HG03025 (cell line): ENCODE measurements around the gene SLC9A6.
A peak's percentile ranks its signal among the peaks of the same experiment; 100 is the strongest.

ENCODE experiments used
- ATAC-seq: cut with Tn5 transposase; IDR thresholded peaks from one replicate; pipeline ENCODE4 v1.9.1; 2021; ENCODE audit warnings: mild to moderate bottlenecking, moderate library complexity; ENCODE audit not compliant: unreplicated experiment, low FRiP score

Gene SLC9A6

DNA sequence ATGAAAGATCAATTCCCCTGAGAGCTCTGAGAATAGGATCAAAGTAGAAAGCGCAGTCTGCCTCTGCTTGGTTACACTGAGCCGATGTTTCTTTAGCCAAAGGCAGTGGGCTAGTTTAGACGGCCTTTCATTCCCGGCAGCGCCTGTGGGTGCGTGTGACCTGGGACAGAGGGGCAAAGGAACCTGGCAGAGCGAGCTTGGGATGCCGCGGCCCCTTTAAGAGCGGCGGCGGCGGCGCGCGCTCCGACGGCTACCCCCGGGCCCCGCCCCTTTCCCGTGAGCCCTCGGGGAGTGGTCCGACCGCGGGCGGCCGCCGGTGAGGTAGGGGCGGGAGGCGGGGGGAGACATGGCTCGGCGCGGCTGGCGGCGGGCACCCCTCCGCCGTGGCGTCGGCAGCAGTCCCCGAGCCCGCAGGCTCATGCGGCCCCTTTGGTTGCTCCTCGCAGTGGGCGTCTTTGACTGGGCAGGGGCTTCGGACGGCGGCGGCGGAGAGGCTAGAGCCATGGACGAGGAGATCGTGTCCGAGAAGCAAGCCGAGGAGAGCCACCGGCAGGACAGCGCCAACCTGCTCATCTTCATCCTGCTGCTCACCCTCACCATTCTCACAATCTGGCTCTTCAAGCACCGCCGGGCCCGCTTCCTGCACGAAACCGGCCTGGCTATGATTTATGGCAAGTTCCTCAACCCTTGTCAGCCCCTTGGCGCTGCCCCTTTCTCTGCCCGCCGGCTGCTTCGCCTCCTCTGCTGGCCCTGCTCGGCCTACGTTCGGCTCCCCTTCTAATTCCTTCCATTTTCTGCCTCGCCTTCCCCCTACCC, at the start of gene SLC9A6:
SLC9A6 (plus strand) TSS at position 279 of the 816 bp plus-strand sequence; CDS start at position 503, 224 bp downstream.
- peak; percentile 84 for ATAC-seq

DNA sequence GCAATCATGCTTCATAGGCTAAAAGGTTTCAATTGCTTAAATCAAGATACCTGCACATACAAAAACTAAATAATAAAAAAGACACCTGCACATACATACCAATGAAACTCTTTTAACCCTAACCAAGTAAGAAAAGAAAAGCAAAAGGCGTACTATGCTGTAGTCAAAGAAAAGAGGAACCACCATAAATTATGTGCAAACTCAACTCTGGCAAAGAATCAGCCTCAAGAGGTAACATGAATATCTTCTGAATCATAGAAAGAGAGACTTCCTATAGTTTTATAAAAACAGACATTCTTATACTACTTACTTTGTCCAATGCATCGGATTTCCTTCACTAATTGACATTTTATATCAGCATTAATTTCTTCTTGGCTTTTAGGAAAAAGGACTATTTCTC, 40.7 kb upstream of the SLC9A6 start:
- no peak for ATAC-seq

DNA sequence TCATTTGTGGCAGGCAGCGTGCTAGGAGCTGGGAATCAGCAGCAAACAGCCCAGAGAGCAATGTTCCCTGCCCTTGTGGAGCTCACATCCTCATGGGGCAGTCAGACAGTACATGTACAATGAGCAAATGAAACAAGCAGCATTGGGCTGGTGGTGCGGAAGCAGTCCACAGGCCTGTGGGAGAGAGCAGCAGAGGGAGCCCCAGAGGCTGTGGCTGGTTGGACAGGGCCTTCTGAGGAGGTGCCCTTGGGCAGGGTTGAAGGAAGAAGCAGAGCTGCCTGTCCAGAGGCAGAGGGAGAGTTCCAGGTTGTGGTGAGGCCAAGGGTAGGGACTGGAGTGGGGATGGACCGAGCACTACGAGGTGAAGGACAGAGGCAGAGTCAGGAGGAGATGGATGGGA, 33.9 kb upstream of the SLC9A6 start:
- ATAC-seq = no peak

DNA sequence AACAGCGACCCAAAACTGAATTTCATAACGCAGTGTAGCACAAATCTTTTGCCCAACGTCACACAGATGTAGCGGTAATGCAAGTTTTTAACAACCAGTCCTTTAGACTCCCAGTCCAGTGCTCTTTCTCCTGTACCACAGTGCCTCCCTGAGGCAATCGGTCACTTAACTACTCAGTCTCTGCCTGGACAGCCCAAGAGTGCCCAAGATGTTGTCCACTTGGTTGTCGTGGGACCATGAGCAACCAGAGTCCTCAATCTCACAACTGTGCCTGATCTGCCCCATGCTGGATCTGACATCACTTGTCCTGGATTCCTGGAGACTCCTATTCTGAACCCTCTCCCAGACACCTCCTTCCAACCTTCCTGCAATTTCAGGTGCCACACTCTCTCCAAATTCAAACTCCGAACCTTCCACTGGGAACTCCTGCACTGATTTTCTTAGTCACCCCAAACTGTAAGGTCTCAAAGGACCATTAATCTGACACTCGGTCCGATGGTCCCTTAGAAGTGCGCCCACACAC, 12.1 kb upstream of the SLC9A6 start:
- peak; percentile 8 for ATAC-seq

DNA sequence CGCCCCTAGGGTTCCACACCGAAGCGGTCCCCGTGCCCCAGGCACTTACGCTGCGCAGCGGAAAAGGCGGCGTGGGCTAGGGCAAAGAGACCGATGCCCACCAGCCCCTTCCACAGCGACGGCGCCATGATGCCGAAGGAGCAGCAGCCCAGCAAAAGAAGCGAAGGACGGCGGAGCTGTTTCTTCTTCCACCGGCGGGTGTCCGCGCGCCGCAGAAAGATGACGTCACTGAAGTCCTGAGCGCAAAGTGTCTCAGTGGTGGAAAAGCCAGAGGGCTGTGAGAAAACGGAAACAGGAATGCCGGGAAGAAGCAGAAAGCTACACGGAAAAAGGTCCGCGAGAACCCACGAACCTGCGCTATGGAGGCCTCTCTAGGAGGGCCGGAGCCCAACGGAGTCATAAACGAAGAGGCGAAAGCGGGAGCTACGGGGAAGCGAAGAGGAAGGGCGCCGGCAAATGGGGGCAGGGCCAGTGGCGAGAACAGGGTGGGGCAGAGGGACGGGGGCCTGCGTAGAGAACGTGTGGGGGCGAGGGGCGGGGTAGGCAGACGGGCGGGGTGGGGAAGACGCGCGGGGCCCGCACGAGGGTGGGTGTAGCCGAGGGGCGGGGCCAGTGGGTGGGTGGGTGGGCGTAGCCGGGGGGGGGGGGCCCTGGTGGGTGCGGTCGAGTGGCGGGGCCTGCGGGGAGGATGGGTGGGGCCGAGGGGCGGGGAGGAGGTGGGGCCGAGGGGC, 11.5 kb upstream of the SLC9A6 start, which contains the start of gene MMGT1:
MMGT1 (minus strand) TSS at position 441 of the 731 bp plus-strand sequence; CDS start at position 128, 313 bp downstream.
- ATAC-seq = peak; percentile 65

DNA sequence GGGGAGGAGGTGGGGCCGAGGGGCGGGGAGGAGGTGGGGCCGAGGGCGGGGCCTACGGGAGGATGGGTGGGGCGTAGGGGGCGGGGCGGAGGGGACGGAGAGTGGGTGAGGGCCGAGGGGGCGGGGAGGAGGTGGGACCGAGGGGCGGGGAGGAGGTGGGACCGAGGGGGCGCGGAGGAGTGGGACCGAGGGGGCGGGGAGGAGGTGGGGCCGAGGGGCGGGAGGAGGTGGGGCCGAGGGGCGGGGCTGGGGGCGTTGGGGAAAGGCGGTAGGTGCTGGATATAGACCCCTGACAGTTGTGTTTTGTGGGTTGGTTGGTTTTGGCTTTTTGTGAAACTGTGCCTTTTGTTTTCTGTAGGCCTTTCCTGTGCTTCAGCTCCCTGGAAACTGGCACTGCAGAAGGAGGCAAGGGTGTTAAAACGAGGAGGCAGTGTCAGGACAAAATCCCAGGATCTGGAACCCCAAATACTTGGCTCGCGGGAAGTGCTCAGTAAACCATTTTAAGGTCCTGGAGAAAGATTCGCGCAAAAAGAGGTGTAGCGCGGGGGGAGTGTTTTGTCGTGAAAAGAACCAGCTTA, 10.9 kb upstream of the SLC9A6 start:
- no peak for ATAC-seq

DNA sequence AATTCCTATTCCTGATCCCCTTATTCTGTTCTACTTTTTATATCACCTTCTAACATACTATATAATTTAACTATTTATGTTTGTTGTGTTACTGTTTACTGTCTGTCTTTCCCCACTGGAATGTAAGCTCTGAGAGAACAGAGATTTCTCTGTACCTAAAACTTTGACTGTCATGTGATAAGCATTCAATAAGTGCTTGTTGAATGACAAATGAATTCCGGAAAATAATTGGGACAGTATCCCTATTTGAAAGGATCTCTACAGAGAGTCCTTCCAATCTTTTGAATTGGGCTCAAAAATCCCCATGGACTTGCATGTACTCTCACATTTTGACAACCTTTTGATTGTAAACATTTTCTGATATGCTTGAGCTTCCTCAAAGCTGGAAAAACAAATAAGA, 9.8 kb upstream of the SLC9A6 start:
- no peak for ATAC-seq

DNA sequence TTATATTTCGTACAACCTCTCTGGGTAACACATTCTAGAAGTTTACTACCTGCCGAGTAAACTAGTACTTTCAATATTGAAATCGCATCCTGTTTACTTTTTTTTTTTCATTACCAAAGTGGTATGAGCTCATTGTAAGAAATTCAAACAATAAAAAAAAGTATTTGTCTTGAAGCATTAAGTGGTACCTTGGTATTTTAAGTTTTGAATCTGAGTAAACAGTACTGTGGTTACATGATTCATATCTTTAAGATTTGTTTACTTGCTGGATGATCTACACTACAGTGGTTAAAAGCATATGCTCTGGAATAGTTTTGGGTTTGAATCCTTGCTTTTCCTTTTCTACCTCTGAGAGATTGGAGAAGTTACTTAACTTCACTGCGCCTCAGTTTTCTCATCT, 7.6 kb upstream of the SLC9A6 start:
- no peak for ATAC-seq

DNA sequence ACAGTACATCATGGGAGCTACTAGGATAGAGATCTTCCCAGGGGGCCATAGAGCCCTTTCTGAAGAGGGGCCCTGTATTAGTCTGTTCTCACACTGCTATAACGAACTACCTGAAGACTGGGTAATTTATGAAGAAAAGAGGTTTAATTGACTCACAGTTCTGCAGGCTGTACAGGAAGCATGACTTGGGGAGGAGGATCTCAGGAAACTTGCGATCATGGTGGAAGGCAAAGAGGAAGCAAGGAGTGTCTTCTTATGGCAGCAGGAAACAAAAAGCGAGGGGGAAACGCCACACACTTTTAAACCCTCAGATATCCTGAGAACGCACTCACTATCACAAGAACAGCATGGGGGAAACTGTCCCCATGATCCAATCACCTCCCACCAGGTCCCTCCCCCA, 4.2 kb upstream of the SLC9A6 start:
- no peak for ATAC-seq

DNA sequence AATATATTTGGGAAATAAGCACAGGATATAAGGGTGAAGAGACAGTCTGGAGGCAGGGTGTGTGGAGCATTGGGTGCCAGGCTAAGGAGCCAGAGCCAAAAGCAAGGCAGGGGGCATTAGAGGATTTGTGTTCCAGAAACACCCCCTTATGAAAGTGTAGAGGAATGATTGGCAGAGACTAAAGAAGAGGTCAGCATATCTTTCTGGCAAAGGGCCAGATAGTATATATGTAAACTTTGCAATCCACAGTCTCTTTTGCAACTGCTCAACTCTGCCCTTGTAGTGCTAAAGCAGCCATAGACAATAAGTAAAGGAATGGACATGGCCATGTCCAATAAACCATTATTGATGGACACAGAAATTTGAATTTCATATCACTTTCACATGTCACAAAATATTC, 3.6 kb upstream of the SLC9A6 start:
- no peak for ATAC-seq

DNA sequence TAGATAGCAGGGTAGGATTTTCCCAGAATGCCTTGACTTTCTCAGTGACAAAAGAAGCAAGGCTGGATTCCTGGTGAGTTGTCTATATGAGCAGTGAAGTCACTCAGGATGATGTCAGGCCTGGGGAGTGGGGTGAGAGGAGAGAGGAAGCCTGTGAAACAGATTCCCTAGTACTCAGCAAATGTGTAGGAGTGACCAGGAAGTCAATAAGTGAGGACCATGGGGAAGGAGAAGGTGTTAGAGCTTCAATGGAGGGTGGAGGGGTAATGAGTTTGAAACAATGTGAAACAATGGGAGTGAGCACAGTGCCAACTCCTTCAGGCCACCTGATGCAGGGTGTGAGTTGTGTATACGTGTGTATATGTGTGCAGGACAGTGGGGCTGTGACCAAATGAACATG, 2.4 kb upstream of the SLC9A6 start:
- ATAC-seq = no peak

DNA sequence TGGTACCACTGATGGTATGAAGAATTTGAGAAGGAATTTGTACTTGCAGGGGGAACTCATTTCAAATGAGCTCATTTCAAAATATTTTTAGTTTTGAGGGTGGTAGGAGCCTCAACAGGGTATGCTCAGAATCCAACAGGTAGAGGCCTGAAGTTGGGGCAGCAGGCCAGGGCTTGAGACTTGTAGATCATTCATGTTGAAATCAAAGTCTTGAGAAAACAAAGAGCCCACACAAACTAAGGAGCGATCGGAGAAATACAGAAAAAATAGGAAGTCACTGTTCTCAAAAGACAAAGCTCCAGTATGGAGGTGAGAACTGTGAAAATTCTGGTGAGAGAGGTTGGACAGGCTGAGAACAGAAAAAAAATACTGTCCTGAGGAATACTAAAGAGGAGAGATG, 979 bp upstream of the SLC9A6 start:
- no peak for ATAC-seq

DNA sequence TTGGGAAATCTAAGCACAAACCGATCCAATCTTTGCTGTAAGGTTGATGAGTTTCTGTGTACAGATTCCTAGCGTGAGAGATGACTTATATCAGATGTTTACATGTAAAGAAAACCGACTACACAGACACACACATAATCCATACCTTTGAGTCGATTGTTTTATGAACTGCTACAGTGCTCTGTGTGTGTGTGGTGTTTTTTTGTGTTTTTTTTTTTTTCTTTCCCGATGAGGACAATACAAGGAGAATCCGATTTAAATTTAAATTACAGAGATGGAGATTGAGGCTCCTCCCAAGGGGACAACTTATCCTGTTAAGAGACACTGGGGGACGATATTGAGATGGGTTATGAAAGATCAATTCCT, 461 bp upstream of the SLC9A6 start:
- ATAC-seq = no peak

DNA sequence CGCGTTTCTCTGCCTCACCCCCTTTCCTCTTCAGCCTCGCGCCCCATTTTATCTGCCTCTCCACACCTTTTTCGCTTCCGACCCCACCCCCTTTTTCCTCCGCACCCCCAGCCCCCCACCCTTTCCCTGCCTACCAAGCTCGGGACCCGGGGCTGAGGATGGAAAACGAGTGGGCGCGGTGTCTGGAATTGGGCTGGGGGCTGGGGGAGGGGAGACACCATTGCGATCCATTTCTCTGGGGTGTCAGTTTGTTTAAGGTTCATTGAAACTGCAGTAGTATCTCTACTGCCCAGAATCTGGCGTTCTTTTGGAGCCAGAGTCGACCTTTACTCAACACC, 707 bp downstream of the SLC9A6 start:
- ATAC-seq = no peak

DNA sequence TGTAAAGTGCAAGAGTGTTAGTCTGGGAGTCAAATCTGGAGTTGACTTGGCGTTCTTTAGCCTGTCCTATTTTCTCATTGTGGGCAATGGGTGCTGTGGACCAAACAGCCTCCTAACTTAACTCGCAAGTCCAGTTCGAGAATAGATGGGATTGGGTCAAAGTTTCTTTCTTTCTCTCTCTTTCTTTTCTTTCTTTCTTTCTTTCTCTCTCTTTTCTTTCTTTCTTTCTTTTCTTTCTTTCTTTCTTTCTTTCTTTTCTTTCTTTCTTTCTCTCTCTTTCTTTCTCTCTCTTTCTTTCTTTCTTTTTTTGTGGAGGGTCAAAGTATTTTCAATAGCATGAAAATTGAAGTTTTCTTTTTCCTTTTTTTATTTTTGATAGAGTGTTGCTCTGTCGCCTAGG, 3.0 kb downstream of the SLC9A6 start:
- no peak for ATAC-seq

DNA sequence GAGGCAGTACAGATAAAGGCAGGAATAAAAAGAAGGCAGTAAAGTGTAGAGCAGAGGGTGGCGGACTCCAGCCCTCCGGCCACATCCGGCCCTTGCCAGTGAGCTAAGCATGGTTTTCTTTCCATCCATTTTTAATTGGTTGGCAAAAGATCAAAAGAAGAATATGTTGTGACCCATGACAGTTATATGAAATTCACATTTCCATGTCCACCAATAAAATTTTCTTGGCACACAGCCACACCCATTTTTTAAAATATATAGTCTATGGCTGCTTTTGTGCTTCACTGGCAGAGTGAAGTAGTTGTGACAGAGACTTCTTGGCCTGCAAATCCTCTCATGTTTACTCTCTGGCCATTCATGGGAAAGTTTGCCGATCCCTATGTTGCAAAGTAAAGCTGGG, 29.8 kb downstream of the SLC9A6 start:
- no peak for ATAC-seq

DNA sequence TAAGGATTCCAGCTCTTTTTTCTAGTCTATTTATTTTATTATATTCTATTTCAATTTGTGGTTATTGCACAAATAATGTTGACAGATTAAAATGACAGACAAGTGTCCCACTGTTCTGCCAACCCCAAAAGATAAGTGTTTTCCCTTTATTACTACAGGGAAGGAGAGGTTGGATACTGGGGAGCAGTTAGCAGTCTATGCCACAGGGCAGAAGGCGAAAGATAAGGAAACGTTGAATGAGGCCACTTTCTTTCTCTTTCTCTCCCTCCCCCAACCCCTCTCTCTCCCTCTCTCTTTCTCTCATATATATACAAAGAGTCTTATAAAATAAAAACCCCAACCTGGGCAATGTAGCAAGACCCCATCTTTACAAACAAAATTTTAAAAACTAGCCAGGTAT, 31.6 kb downstream of the SLC9A6 start:
- no peak for ATAC-seq

DNA sequence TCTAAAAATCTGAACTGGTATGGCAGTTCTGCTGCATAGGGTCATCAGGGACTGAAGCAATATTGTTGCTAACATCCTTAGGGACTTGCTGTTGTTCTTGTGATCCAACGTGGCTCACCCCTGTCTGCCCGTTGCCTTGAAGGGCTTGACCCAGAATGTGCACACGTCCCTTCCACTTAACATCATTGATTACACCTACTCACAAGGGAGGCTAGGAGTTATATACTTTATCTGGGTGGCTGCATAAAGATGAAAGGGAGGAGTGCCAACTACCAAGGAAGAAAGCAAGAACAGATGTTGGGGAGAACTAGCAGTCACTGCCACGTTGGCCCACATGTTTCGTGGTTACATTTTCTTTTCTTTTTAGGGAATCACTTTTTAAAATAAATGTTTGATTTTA, 34.0 kb downstream of the SLC9A6 start:
- ATAC-seq = no peak

DNA sequence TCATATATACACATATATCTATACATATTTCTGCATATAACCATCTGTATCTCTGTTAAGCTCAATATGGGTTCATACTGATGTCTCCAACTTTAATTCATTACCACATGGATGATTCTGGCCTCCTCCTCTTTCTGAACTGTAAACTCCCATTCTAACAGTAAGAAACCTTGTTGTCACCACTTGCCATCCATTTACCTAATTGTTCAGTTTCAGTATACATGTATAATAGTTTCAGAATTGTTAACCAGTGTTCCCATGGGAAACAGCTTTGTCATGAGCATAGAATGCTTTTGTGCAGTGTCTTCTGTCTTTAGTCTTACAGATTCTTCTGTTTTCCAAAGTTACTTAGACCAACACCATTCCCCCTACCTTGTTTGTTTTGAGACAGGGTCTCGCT, 35.9 kb downstream of the SLC9A6 start:
- ATAC-seq = peak; percentile 72

DNA sequence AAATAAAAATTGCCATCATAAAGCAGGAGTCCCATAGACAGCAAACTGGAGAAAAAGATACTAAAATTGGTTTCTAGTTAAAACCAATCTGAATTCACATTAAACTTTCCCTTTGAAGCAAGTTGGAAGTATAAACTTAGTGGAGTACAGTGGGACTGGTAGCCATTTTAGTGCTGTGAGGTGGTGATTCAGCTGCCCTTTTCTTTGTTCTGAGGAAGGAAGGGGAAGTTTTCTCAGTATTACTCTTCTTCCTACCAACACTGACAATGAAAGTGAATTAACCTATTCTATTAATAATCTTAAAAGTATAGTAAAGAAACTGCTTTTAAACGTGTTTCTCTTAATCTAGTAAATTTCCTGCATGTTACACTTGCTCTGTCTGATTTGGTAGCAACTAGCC, 36.7 kb downstream of the SLC9A6 start:
- no peak for ATAC-seq

DNA sequence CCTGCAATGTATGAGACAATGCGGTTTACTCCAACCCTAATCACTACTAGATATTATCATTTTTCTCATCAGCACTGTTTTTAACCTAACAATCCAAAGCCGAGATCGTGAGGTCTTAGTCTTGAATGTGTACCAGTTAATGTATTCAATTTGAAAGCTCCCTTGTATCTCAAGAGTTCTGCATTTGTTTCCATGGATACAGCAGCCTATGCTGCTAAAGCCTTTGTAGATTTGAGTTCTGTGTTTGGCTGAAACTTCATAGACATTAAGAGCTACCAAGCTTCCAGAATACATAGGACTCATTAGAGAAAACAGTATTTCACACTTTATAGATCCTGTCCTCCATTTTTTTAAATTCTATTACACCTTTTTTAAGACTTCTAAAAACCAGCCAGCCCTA, 39.9 kb downstream of the SLC9A6 start:
- no peak for ATAC-seq
